ENCODE results near the gene ITGB5. TPM values are rescaled to one million over a fixed set of nuclear protein-coding genes. Genes with fewer than 3 reads are reported as not detected.

The ITGB5 gene
- total RNA-seq, 2 experiments from 2014 or later = 0.18 to 1.2 TPM

DNA sequence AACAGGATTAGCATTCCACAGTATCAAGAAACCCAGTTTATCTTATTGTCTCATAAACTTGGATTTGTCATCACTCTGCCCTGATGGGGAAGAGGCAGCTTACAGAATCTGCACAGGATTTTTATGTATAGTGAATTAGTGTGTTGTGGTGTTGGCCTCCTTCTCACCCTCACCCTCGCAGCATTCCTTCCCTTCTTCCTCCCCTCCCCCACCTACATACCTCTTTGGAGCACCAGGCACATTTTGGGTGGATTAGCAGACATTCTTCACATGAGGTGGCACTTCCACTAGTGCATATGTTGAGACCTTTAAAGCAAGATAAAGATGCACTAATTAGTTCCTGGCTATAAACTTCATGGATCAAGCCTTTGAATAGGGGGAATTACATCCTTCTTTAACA lies 13.9 kb downstream of the ITGB5 start:
- Mint-ChIP-seq H3K27ac (no peak overlapping the region), H3K9me3 (ENCODE audit: low read depth) (no peaks in the 10 kb centered on the region), H3K4me3 (no peak overlapping the region), H3K27me3 (peaks cover 25% of the 10 kb centered on the region), H3K4me1 (no peaks in the 10 kb centered on the region), H3K36me3 (no peaks in the 10 kb centered on the region)
- ATAC-seq (no peak), DNase-seq (no peak)
- CTCF ChIA-PET = interaction anchor here (0.7 kb wide), 1 partner anchor 185 kb away, joined by 3 read pairs; no protein-coding TSS in a partner anchor

DNA sequence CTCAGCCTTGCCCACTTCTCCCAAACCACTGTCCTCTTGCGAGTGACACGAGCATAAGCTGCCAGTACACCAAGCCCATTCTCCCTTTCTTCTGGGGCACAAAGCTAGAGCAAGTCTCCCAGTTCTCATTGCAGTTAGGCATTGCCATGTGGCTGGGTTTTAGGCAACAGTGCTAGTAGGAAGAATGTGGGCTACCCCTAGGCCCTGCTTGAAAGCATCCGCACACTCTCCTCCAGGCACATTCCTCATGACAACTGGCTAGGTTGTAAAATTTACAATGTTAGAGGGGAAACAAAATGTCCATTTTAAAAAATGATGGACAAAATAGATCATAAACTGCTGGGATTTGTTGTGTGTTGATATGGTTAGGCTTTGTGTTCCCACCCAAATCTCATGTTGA lies 19.7 kb downstream of the ITGB5 start:
- CTCF ChIA-PET = no interaction called here
- Mint-ChIP-seq H3K4me3 (no peak overlapping the region), H3K9me3 (ENCODE audit: low read depth) (no peaks in the 10 kb centered on the region), H3K4me1 (no peaks in the 10 kb centered on the region), H3K27ac (no peak overlapping the region), H3K27me3 (peaks cover 23% of the 10 kb centered on the region), H3K36me3 (no peaks in the 10 kb centered on the region)
- DNase-seq = no peak
- ATAC-seq = no peak

DNA sequence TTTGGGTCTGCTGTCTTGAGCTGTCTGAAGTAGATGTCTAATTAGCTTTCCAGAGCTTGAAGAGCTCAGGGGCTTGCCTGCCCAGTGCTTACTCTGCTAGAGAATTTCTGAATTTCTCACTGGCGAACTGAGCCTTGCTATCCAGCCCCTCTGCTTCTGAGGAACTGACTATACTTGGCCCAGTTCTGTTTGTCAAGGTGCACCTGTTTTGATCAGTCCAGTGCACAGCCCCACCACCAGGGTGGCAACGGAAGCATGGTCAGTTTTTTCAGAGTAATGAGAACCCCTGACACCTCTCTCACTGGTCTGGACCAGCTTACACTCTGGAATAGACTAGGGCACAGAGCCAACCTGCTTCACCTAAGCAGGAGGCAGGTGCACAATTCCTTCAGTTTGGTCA lies 25.2 kb downstream of the ITGB5 start:
- H3K27ac Mint-ChIP-seq = no peak overlapping the region
- CTCF ChIA-PET = interaction anchor here (0.9 kb wide), 1 partner anchor 10 kb away, joined by 3 read pairs; no protein-coding TSS in a partner anchor

DNA sequence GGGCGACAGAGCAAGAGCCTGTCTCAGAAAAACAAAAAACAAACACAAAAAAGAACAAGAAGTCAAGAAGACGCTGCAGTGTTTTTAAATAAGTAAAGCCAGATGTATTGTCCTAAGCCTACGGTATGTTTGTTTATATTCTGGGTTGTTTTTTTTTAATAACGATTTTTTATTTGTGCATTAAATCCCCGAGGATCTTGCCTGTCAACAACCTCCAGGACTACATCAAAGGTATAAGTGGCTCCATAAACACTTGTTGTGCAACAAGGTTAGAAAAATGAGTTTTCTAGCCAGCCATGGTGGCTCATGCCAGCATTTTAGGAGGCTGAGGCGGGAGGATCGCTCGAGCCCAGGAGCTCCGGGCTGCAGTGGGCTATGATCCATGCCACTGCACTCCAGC lies 26.1 kb downstream of the ITGB5 start:
- Mint-ChIP-seq H3K27me3 (peaks cover 20% of the 10 kb centered on the region), H3K4me1 (no peaks in the 10 kb centered on the region), H3K27ac (no peak overlapping the region), H3K4me3 (no peak overlapping the region), H3K36me3 (no peaks in the 10 kb centered on the region), H3K9me3 (ENCODE audit: low read depth) (no peaks in the 10 kb centered on the region)
- no peak for DNase-seq
- no peak for ATAC-seq
- CTCF ChIA-PET = no interaction called here

More for the DNA sequence above, 25.2 kb downstream of the ITGB5 start:
- Mint-ChIP-seq H3K27me3 (peaks cover 22% of the 10 kb centered on the region), H3K36me3 (no peaks in the 10 kb centered on the region), H3K4me1 (no peaks in the 10 kb centered on the region), H3K9me3 (ENCODE audit: low read depth) (no peaks in the 10 kb centered on the region), H3K4me3 (no peak overlapping the region)
- no peak for ATAC-seq
- no peak for DNase-seq

DNA sequence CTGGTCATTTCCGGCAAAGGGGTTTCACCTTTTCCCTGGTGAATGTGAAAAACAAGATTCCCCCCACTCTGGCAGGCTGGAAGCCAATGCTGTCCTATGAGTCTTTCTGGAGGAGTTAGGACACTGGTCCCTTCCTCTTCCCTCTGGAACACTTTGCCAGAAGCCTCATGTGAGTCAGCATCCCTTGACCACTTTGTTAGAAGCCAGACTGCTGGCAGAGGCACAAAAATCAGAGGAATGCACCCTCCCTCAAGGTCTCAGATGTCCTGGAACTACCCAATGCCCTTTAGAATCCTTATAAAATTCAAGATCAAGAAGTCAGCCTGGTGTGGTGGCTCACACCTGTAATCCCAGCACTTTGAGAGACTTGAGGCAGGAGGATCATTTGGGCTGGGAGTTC lies 26.6 kb downstream of the ITGB5 start:
- CTCF ChIA-PET = no interaction called here
- Mint-ChIP-seq H3K9me3 (ENCODE audit: low read depth) (no peaks in the 10 kb centered on the region), H3K27me3 (peaks cover 24% of the 10 kb centered on the region)

DNA sequence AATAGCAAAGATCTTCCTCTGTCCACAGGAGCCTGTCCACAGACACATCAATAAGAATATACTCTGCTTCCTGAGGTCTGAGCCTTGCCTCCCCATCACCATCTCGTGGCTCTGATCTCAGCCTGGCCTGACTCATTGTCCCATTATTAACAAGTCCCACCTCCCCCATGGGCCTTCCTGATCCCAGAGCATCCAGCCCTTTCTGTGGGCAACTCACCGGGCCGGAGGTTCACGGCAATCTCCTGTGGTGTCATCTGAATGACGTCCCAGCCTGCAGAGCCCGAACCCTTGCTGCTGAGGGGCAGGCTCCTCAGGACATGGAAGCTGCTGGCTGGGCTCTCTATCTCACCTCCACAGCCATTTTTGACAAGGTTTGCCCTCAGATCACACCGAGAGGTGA lies 28.1 kb downstream of the ITGB5 start:
- Mint-ChIP-seq H3K36me3 (no peaks in the 10 kb centered on the region), H3K9me3 (ENCODE audit: low read depth) (no peaks in the 10 kb centered on the region), H3K4me3 (no peak overlapping the region), H3K27me3 (peaks cover 30% of the 10 kb centered on the region), H3K4me1 (no peaks in the 10 kb centered on the region), H3K27ac (no peak overlapping the region)
- no peak for DNase-seq
- CTCF ChIA-PET = no interaction called here
- ATAC-seq = no peak

More for the DNA sequence above, 26.6 kb downstream of the ITGB5 start:
- Mint-ChIP-seq H3K36me3 (no peaks in the 10 kb centered on the region), H3K4me3 (no peak overlapping the region), H3K4me1 (no peaks in the 10 kb centered on the region), H3K27ac (no peak overlapping the region)
- ATAC-seq (no peak), DNase-seq (no peak)

DNA sequence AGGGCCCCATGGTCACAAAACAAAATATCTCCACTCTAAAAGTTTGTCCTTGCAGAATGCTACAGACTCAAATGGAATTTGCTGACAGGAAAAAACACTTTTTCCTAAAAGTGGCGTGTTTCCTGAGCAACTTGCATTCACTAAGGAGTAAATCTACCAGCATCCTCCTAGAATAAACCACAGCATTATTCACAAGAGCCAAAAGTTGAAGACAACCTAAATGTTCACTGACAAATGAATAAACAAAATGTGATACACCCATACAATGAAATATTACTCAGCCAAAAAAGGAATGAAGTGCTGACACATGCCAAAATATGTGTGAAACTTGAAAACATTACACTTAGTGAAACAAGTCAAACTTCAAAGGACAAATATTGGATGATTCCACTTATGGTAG lies 28.9 kb downstream of the ITGB5 start:
- H3K36me3 Mint-ChIP-seq = no peaks in the 10 kb centered on the region
- H3K27ac Mint-ChIP-seq = no peak overlapping the region
- CTCF ChIA-PET = interaction anchor here (0.6 kb wide), 1 partner anchor 18 kb away, joined by 3 read pairs; no protein-coding TSS in a partner anchor
- no peaks in the 10 kb centered on the region for H3K9me3 Mint-ChIP-seq (ENCODE audit: low read depth)
- ATAC-seq (no peak), DNase-seq (no peak)
- H3K27me3 Mint-ChIP-seq = peaks cover 30% of the 10 kb centered on the region
- no peaks in the 10 kb centered on the region for H3K4me1 Mint-ChIP-seq
- H3K4me3 Mint-ChIP-seq = no peak overlapping the region

DNA sequence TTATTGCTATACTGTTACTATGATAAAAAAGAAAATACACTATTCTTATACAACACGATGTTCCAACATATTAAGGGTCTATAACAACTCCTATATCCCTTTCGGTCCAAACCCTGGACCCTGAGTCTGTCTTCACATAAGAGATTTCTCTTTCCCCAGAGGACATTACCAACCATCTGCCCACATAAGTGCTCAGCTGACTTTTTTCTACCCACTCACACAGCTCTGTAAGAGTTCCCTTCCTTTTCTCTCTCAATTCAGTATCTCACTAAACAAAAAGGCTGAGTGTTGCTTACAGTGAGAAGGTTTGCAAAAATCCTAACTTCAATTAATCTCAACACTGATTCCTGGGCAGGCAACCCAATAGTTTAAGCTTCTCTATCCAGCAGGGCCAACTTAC lies 30.5 kb downstream of the ITGB5 start:
- H3K4me1 Mint-ChIP-seq = no peaks in the 10 kb centered on the region
- CTCF ChIA-PET = interaction anchor here (1.6 kb wide), 1 partner anchor 45 kb away, joined by 5 read pairs; no protein-coding TSS in a partner anchor

DNA sequence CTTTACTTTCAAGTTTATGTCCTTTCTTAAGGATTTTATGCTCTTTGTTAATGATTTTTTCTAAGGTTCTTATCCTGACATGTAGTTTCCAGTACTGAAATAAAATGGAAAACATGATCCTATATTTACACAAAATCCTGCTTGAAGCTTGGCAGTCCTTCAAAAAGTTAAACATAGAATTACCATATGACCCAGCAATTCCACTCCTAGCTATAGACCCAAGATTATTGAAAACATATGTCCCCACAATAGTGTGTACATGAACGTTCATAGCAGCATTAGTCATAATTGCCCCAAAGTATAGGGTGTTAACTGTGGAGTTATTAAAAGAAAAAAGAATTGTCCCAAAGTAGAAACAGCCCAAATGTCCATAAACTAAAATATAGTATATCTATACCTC lies 33.2 kb downstream of the ITGB5 start:
- Mint-ChIP-seq H3K27me3 (peaks cover 31% of the 10 kb centered on the region), H3K27ac (no peak overlapping the region), H3K4me1 (no peaks in the 10 kb centered on the region), H3K9me3 (ENCODE audit: low read depth) (no peaks in the 10 kb centered on the region), H3K4me3 (no peak overlapping the region), H3K36me3 (no peaks in the 10 kb centered on the region)
- ATAC-seq (no peak), DNase-seq (no peak)
- CTCF ChIA-PET = interaction anchor here (0.5 kb wide), 1 partner anchor 389 kb away, joined by 4 read pairs; no protein-coding TSS in a partner anchor

More for the DNA sequence above, 30.5 kb downstream of the ITGB5 start:
- ATAC-seq = no peak
- Mint-ChIP-seq H3K9me3 (ENCODE audit: low read depth) (no peaks in the 10 kb centered on the region), H3K27ac (no peak overlapping the region), H3K4me3 (no peak overlapping the region), H3K27me3 (peaks cover 37% of the 10 kb centered on the region), H3K36me3 (no peaks in the 10 kb centered on the region)
- DNase-seq = no peak

DNA sequence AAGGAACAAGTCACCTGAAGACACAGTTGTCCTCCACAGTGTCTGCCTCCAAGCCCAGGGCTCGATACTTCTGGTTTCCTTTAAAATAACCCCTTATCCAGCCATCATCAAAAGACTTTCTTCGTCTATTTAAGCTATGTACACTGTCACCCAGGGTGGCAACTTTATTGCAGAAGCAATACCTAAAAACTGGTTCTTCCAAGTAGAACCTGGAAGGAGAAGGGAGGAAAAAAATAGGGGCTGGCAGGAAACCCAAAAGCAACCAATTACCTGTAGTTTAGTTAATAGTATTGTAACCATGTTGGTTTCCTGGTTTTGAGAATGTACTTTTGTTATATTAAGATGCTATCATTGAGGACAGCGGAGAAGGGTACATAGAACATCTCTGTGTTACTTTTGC lies 33.7 kb downstream of the ITGB5 start:
- DNase-seq (no peak), ATAC-seq (no peak)
- no peaks in the 10 kb centered on the region for H3K9me3 Mint-ChIP-seq (ENCODE audit: low read depth)
- H3K4me1 Mint-ChIP-seq = no peaks in the 10 kb centered on the region
- H3K27ac Mint-ChIP-seq = no peak overlapping the region
- no peaks in the 10 kb centered on the region for H3K36me3 Mint-ChIP-seq
- peaks cover 29% of the 10 kb centered on the region for H3K27me3 Mint-ChIP-seq
- CTCF ChIA-PET = no interaction called here
- H3K4me3 Mint-ChIP-seq = no peak overlapping the region

DNA sequence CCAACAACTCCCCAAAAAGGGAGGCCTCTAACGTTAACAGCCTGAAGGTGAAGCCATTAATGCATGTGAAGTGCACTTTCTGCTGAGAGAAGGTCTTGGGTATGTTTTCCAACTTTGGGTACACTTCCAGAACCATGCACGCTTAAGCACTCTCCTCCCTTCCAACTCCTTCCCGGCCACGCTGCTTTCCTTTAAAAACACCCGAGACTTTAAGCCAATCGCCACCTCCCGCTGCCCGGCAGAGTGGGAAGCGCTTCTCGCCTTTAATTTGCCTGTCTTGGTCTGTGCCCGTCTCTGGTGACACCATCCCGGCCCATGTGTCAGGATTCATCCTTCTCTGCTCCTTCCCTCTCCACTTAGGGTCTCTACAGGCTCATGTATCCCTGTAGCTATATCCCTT lies 35.3 kb downstream of the ITGB5 start:
- CTCF ChIA-PET = interaction anchor here (1.9 kb wide), 1 partner anchor 49 kb away, joined by 4 read pairs; no protein-coding TSS in a partner anchor
- Mint-ChIP-seq H3K4me1 (no peaks in the 10 kb centered on the region), H3K4me3 (no peak overlapping the region), H3K36me3 (no peaks in the 10 kb centered on the region), H3K27me3 (peaks cover 27% of the 10 kb centered on the region), H3K27ac (no peak overlapping the region), H3K9me3 (ENCODE audit: low read depth) (no peaks in the 10 kb centered on the region)
- DNase-seq (no peak), ATAC-seq (no peak)

DNA sequence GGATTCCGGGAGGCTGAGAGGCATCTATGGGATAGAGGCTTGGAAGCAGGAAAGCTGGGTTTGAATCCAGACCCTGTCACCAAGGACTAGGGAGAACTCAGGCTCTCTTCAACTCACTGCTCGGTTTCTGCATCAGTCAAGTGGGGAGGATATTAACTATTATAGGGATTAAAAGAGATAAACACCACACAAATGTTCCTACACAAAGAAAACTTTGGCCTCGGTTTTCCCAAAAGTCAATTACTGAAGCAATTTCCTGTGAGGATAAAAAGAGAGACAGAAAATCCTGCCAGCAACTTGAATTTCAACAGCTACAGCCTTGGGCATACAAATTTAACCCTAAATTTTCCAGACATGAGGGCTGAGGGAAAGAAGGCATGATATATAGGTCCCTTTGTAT lies 36.0 kb downstream of the ITGB5 start:
- H3K4me1 Mint-ChIP-seq = no peaks in the 10 kb centered on the region
- H3K9me3 Mint-ChIP-seq (ENCODE audit: low read depth) = no peaks in the 10 kb centered on the region
- no peak for DNase-seq
- H3K27ac Mint-ChIP-seq = no peak overlapping the region
- ATAC-seq = no peak
- CTCF ChIA-PET = interaction anchor here (1.9 kb wide), 1 partner anchor 50 kb away, joined by 4 read pairs; no protein-coding TSS in a partner anchor
- no peak overlapping the region for H3K4me3 Mint-ChIP-seq
- H3K27me3 Mint-ChIP-seq = peaks cover 24% of the 10 kb centered on the region
- no peaks in the 10 kb centered on the region for H3K36me3 Mint-ChIP-seq

DNA sequence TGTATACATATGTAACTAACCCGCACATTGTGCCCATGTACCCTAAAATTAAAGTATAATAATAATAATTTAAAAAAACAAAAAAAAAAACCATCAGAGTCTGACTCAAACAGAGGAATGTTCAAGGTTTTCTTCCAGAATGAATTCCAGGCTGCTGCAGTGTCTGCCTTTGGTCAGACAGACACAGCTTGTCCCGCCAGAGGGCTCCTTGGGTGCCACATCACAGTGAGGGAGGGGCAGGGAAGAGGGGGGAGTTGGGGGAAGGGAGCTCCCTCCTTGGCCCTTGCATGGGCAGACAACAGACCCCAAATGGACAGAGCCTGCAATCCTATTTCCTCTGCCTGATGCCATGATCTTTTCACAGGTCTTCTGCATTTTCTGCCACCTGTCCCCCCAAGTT lies 36.5 kb downstream of the ITGB5 start:
- CTCF ChIA-PET = no interaction called here
- Mint-ChIP-seq H3K4me3 (no peak overlapping the region), H3K36me3 (no peaks in the 10 kb centered on the region), H3K27me3 (peaks cover 19% of the 10 kb centered on the region), H3K27ac (no peak overlapping the region), H3K4me1 (no peaks in the 10 kb centered on the region), H3K9me3 (ENCODE audit: low read depth) (no peaks in the 10 kb centered on the region)
- ATAC-seq (no peak), DNase-seq (no peak)

DNA sequence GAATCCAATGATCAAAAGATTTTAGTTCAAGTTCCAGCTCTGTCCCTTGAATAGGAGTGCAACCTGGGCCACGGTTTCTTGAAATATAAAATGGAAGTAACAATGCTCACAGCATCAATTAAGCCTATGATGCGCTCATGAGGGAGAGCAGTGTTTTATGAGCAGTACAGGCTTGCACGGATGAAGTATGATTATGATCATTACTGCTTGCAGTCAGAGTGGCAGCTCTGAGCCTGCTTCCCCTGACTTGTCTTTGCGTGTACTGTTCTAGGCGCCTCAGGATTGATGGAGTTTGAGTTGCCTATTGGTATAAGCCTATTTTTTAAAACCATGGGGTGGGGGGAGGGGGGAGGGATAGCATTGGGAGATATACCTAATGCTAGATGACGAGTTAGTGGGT lies 37.0 kb downstream of the ITGB5 start:
- no peaks in the 10 kb centered on the region for H3K4me1 Mint-ChIP-seq
- no peak overlapping the region for H3K27ac Mint-ChIP-seq
- CTCF ChIA-PET = no interaction called here
- no peaks in the 10 kb centered on the region for H3K9me3 Mint-ChIP-seq (ENCODE audit: low read depth)
- no peak overlapping the region for H3K4me3 Mint-ChIP-seq
- H3K27me3 Mint-ChIP-seq = peaks cover 17% of the 10 kb centered on the region
- DNase-seq (no peak), ATAC-seq (no peak)
- H3K36me3 Mint-ChIP-seq = no peaks in the 10 kb centered on the region

DNA sequence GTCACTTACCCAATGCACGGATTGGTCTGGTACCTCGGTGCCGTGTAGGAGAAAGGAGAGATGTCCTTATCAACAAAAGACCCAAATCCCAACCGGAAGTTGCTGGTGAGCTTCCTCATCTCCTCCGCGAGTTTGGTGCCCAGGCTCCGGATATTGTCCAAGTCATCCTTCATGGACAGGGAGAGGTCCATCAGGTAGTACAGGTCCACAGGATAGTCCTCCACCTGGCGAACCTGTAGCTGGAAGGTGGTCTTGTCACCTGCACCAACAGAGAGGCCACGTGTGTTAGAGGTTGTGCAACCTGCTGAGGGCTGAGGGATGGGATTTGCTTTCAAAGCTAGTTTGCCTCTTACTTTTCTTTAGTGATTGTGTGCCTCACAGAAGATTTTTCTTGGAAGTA lies 38.9 kb downstream of the ITGB5 start:
- CTCF ChIA-PET = no interaction called here
- Mint-ChIP-seq H3K4me1 (no peaks in the 10 kb centered on the region), H3K27me3 (peaks cover 15% of the 10 kb centered on the region), H3K36me3 (no peaks in the 10 kb centered on the region), H3K4me3 (no peak overlapping the region), H3K9me3 (ENCODE audit: low read depth) (no peaks in the 10 kb centered on the region), H3K27ac (no peak overlapping the region)
- ATAC-seq = no peak
- DNase-seq = no peak
